ENCODE data around the gene MAP2K1. TPM values are rescaled to one million over a fixed set of nuclear protein-coding genes. Genes with fewer than 3 reads are reported as not detected.

Gene MAP2K1
- total and polyA plus RNA-seq, 2 of the 4 experiments (the other 2 are of a cell fraction): 34.7 to 37.8 TPM

DNA sequence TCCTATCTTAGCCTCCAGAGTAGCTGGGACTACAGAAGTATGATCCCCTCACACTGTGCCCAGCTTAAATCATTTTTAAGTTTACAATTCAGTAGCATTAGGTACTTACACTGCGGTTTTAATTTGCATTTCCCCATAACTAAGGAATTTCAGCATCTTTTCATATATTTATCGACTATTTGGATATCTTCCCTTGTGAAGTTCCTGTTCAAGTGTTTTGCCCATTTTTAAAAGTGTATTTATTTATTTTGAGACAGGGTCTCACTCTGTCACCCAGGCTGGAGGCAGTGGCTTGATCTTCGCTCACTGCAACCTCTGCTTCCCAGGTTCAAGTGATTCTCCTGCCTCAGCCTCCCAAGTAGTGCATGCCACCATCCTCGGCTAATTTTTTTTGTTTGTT lies 12.5 kb upstream of the MAP2K1 start:
- Histone ChIP-seq H3K36me3 (ENCODE audit: control insufficient read depth, insufficient read depth, low read length) (no peaks in the 10 kb centered on the region), H3K27ac (ENCODE audit: insufficient read depth, low read length) (no peak overlapping the region), H3K9me3 (ENCODE audit: control insufficient read depth, insufficient read depth, low read length) (peaks cover 2% of the 10 kb centered on the region; the same call in 1 of the 2 replicates), H4K91ac (ENCODE audit: insufficient read depth, low read depth, low read length) (no peak overlapping the region), H3K4me2 (ENCODE audit: low read depth, low read length) (no peak overlapping the region), H3K23ac (ENCODE audit: low read depth, low read length) (no peak overlapping the region), H3K9me1 (ENCODE audit: insufficient read depth, low read length) (no peaks in the 10 kb centered on the region), H2BK120ac (ENCODE audit: low read depth, low read length) (no peak overlapping the region), H3K18ac (ENCODE audit: low read depth, low read length) (no peak overlapping the region), H3K9ac (ENCODE audit: low read depth, low read length) (no peak overlapping the region), H3K4me1 (ENCODE audit: control insufficient read depth, insufficient read depth, low read length) (no peaks in the 10 kb centered on the region), H3K4me3 (ENCODE audit: insufficient read depth, low read depth, low read length) (no peak overlapping the region), H4K5ac (ENCODE audit: low read depth, low read length) (no peak overlapping the region), H4K20me1 (ENCODE audit: insufficient read depth, low read length) (no peaks in the 10 kb centered on the region), H3K14ac (replicated peaks; ENCODE audit: low read depth, low read length) (no peak overlapping the region), H3K56ac (ENCODE audit: extremely low read depth, insufficient read depth, low read length) (no peak overlapping the region), H2AK5ac (ENCODE audit: low read depth, low read length) (no peak overlapping the region), H3K79me1 (ENCODE audit: low read depth in 1 of 2, low read length in 2 of 2) (no peaks in the 10 kb centered on the region), H2BK15ac (ENCODE audit: low read depth, low read length) (no peak overlapping the region), H2AFZ (replicated peaks; ENCODE audit: low read length, poor library complexity) (no peak overlapping the region), H3K27me3 (ENCODE audit: control insufficient read depth, insufficient read depth, low read length) (no peaks in the 10 kb centered on the region), H2BK5ac (ENCODE audit: low read depth, low read length, poor library complexity, severe bottlenecking) (no peak overlapping the region), H2BK20ac (ENCODE audit: low read depth, low read length) (no peak overlapping the region), H3K4ac (ENCODE audit: low read depth, low read length) (no peak overlapping the region), H4K8ac (ENCODE audit: low read depth in 2 of 2, low read length in 2 of 2) (no peak overlapping the region), H2AK9ac (replicated peaks; ENCODE audit: low read depth, low read length, poor library complexity) (no peak overlapping the region)
- TF ChIP-seq RFX5 (IDR thresholded peaks at IDR 0.05; ENCODE audit: low read depth, low read length) (no peak), MAZ (IDR thresholded peaks at IDR 0.05; ENCODE audit: borderline replicate concordance, low read depth, low read length) (no peak), NFE2L2 (IDR thresholded peaks at IDR 0.05; ENCODE audit: low read depth, low read length) (no peak), RCOR1 (IDR thresholded peaks at IDR 0.05; ENCODE audit: insufficient replicate concordance, low read length) (no peak), MAFK (IDR thresholded peaks at IDR 0.05; ENCODE audit: low read depth, low read length) (no peak), MXI1 (IDR thresholded peaks at IDR 0.05; ENCODE audit: borderline replicate concordance, low read depth, low read length) (no peak), SMC3 (IDR thresholded peaks at IDR 0.05; ENCODE audit: low read depth, low read length) (no peak), CHD1 (IDR thresholded peaks at IDR 0.05; ENCODE audit: low read depth, low read length) (no peak), FOS (IDR thresholded peaks at IDR 0.05; ENCODE audit: low read depth, low read length) (no peak), BHLHE40 (IDR thresholded peaks at IDR 0.05; ENCODE audit: low read depth, low read length) (no peak), RAD21 (IDR thresholded peaks at IDR 0.05; ENCODE audit: low read length) (no peak), CEBPB (IDR thresholded peaks at IDR 0.05; ENCODE audit: low read depth, low read length) (no peak), POLR2A (IDR thresholded peaks at IDR 0.05; ENCODE audit: low read depth, low read length) (no peak)
- TF ChIP-seq, protein P1, sequence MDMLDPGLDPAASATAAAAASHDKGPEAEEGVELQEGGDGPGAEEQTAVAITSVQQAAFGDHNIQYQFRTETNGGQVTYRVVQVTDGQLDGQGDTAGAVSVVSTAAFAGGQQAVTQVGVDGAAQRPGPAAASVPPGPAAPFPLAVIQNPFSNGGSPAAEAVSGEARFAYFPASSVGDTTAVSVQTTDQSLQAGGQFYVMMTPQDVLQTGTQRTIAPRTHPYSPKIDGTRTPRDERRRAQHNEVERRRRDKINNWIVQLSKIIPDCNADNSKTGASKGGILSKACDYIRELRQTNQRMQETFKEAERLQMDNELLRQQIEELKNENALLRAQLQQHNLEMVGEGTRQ (IDR thresholded peaks at IDR 0.05; ENCODE audit: low read depth, low read length): no peak
- TF ChIP-seq, protein P2, sequence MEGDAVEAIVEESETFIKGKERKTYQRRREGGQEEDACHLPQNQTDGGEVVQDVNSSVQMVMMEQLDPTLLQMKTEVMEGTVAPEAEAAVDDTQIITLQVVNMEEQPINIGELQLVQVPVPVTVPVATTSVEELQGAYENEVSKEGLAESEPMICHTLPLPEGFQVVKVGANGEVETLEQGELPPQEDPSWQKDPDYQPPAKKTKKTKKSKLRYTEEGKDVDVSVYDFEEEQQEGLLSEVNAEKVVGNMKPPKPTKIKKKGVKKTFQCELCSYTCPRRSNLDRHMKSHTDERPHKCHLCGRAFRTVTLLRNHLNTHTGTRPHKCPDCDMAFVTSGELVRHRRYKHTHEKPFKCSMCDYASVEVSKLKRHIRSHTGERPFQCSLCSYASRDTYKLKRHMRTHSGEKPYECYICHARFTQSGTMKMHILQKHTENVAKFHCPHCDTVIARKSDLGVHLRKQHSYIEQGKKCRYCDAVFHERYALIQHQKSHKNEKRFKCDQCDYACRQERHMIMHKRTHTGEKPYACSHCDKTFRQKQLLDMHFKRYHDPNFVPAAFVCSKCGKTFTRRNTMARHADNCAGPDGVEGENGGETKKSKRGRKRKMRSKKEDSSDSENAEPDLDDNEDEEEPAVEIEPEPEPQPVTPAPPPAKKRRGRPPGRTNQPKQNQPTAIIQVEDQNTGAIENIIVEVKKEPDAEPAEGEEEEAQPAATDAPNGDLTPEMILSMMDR (conservative IDR thresholded peaks at IDR 0.05; ENCODE audit: low read depth, low read length): no peak
- TF ChIP-seq, protein P3, sequence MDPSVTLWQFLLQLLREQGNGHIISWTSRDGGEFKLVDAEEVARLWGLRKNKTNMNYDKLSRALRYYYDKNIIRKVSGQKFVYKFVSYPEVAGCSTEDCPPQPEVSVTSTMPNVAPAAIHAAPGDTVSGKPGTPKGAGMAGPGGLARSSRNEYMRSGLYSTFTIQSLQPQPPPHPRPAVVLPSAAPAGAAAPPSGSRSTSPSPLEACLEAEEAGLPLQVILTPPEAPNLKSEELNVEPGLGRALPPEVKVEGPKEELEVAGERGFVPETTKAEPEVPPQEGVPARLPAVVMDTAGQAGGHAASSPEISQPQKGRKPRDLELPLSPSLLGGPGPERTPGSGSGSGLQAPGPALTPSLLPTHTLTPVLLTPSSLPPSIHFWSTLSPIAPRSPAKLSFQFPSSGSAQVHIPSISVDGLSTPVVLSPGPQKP (IDR thresholded peaks at IDR 0.05; ENCODE audit: borderline replicate concordance, low read depth, low read length): no peak
- ChIA-PET POLR2A (ENCODE audit: unreplicated experiment) (no interaction called here), CTCF (no interaction called here)
- no TSS peak for BruUV-seq (replicated peaks)
- whole genome bisulfite sequencing, 2 experiments (ENCODE audit: extremely low coverage in 2 of 2, insufficient read length in 1 of 2): no CpG with 5 or more reads among the region's 4 CpGs
- ATAC-seq (ENCODE audit: low read depth): no peak
- dilution Hi-C loops (cut with HindIII; ENCODE audit: low sequenced_read_pairs, unreplicated experiment): no loop called here
- in situ Hi-C loops (cut with MboI; ENCODE audit: low sequenced_read_pairs): loop anchor here (25.0 kb wide), 1 partner anchor 488 kb away; no protein-coding TSS in a partner anchor
- no peak for DNase-seq
- intact Hi-C loops (cut with micrococcal nuclease): no loop called here

Data from IMR-90 (cell line).